ENCODE data around the gene VWA3B.

VWA3B gene

GRCh38 chr2:98236935-98237334 lies 150.0 kb downstream of the VWA3B start:
- Histone ChIP-seq H3K27ac (no peak overlapping the region), H3K9me3 (ENCODE audit: control insufficient read depth, low read length) (no peaks in the 10 kb centered on the region), H3K79me2 (no peaks in the 10 kb centered on the region), H3K4me2 (ENCODE audit: low read length) (no peak overlapping the region), H3K4me1 (peaks cover 3% of the 10 kb centered on the region), H3K4me3 (ENCODE audit: low read depth, low read length) (no peak overlapping the region), H3K9ac (no peak overlapping the region), H3K27me3 (ENCODE audit: control insufficient read depth, insufficient read depth, low read length) (no peaks in the 10 kb centered on the region), H3K36me3 (ENCODE audit: control insufficient read depth, insufficient read depth, low read length) (no peaks in the 10 kb centered on the region), H2AFZ (no peak overlapping the region)
- TF ChIP-seq CTCF (IDR thresholded peaks at IDR 0.05), result no peak

GRCh38 chr2:98240786-98241398 lies 153.9 kb downstream of the VWA3B start:
- H3K4me3 ChIP-seq (ENCODE audit: low read depth, low read length), result no peak overlapping the region
- no peaks in the 10 kb centered on the region for H3K9me3 ChIP-seq (ENCODE audit: control insufficient read depth, low read length)
- no peak overlapping the region for H3K4me2 ChIP-seq (ENCODE audit: low read length)
- no peak overlapping the region for H2AFZ ChIP-seq
- TF ChIP-seq CTCF (IDR thresholded peaks at IDR 0.05), result no peak
- no peaks in the 10 kb centered on the region for H3K79me2 ChIP-seq
- H3K9ac ChIP-seq, result no peak overlapping the region
- H3K36me3 ChIP-seq (ENCODE audit: control insufficient read depth, insufficient read depth, low read length), result no peaks in the 10 kb centered on the region
- H3K27ac ChIP-seq, result no peak overlapping the region
- no peaks in the 10 kb centered on the region for H3K4me1 ChIP-seq
- no peaks in the 10 kb centered on the region for H3K27me3 ChIP-seq (ENCODE audit: control insufficient read depth, insufficient read depth, low read length)

- Histone ChIP-seq H3K9ac (no peak overlapping the region), H3K36me3 (ENCODE audit: control insufficient read depth, insufficient read depth, low read length) (no peaks in the 10 kb centered on the region), H3K79me2 (no peaks in the 10 kb centered on the region), H3K27me3 (ENCODE audit: control insufficient read depth, insufficient read depth, low read length) (no peaks in the 10 kb centered on the region), H3K4me2 (ENCODE audit: low read length) (no peak overlapping the region), H3K27ac (no peak overlapping the region), H3K9me3 (ENCODE audit: control insufficient read depth, low read length) (no peaks in the 10 kb centered on the region), H2AFZ (no peak overlapping the region), H3K4me1 (no peaks in the 10 kb centered on the region), H3K4me3 (ENCODE audit: low read depth, low read length) (no peak overlapping the region)
- TF ChIP-seq CTCF (IDR thresholded peaks at IDR 0.05), result no peak
These were observed 154.6 kb downstream of the VWA3B start for GRCh38 chr2:98241592-98241991.

- Histone ChIP-seq H3K9me3 (ENCODE audit: control insufficient read depth, low read length) (no peaks in the 10 kb centered on the region), H3K79me2 (no peaks in the 10 kb centered on the region), H3K4me1 (no peaks in the 10 kb centered on the region), H3K36me3 (ENCODE audit: control insufficient read depth, insufficient read depth, low read length) (no peaks in the 10 kb centered on the region), H3K9ac (no peak overlapping the region), H3K4me3 (ENCODE audit: low read depth, low read length) (no peak overlapping the region), H3K27me3 (ENCODE audit: control insufficient read depth, insufficient read depth, low read length) (no peaks in the 10 kb centered on the region), H3K27ac (no peak overlapping the region), H3K4me2 (ENCODE audit: low read length) (no peak overlapping the region), H2AFZ (no peak overlapping the region)
- no peak for TF ChIP-seq CTCF (IDR thresholded peaks at IDR 0.05)
These were observed 155.0 kb downstream of the VWA3B start for GRCh38 chr2:98242003-98242402.

- Histone ChIP-seq H3K9ac (no peak overlapping the region), H3K36me3 (ENCODE audit: control insufficient read depth, insufficient read depth, low read length) (no peaks in the 10 kb centered on the region), H3K4me3 (ENCODE audit: low read depth, low read length) (no peak overlapping the region), H3K79me2 (no peaks in the 10 kb centered on the region), H3K27me3 (ENCODE audit: control insufficient read depth, insufficient read depth, low read length) (no peaks in the 10 kb centered on the region), H3K9me3 (ENCODE audit: control insufficient read depth, low read length) (no peaks in the 10 kb centered on the region), H3K27ac (no peak overlapping the region), H3K4me2 (ENCODE audit: low read length) (no peak overlapping the region), H2AFZ (no peak overlapping the region), H3K4me1 (no peaks in the 10 kb centered on the region)
- no peak for TF ChIP-seq CTCF (IDR thresholded peaks at IDR 0.05)
These were observed 158.5 kb downstream of the VWA3B start for GRCh38 chr2:98245491-98245890.

Data from parathyroid adenoma (tissue), 2 donors.